ENCODE measurements around the gene SNX11. TPM values are rescaled to one million over a fixed set of nuclear protein-coding genes. Genes with fewer than 3 reads are reported as not detected.
"Not testable (repeated sequence)": the region's sequence is repeated elsewhere in the genome, so short reads cannot be mapped to it uniquely, and the experiment has no call there.

SNX11 gene
- total and polyA plus RNA-seq, 2 of the 8 experiments (the other 6 are each of a cell fraction or from before 2014, with no cell fraction given) = 21.1 to 21.4 TPM

- not testable (repeated sequence) for H2AK5ac ChIP-seq (ENCODE audit: low read depth, low read length); H3K79me2 ChIP-seq (ENCODE audit: control insufficient read depth in 1 of 2, insufficient read depth in 2 of 2, low read length in 2 of 2); H3K56ac ChIP-seq (replicated peaks; ENCODE audit: insufficient read length, low read depth, low read length); H3K9me3 ChIP-seq (ENCODE audit: insufficient read depth in 2 of 2, low read depth in 1 of 2, low read length in 1 of 2); FAIRE-seq; H4K91ac ChIP-seq (replicated peaks; ENCODE audit: insufficient read length, low read length); H3K4me1 ChIP-seq (replicated peaks in 1 of 4; ENCODE audit: control insufficient read depth in 3 of 4, insufficient read depth in 4 of 4, low read length in 3 of 4); H2AFZ ChIP-seq (ENCODE audit: low read length); H2BK15ac ChIP-seq (ENCODE audit: low read length); H3K23ac ChIP-seq (ENCODE audit: insufficient read length); H2BK5ac ChIP-seq (ENCODE audit: low read depth, low read length); H2BK120ac ChIP-seq (replicated peaks; ENCODE audit: low read depth, low read length); H2BK20ac ChIP-seq (ENCODE audit: low read length); DNase-seq (ENCODE audit: low read depth in 1 of 2, low spot score in 2 of 2); H3K23me2 ChIP-seq (ENCODE audit: low read depth, low read length); H3K4ac ChIP-seq (replicated peaks; ENCODE audit: insufficient read length, low read depth, low read length); H3K4me2 ChIP-seq (ENCODE audit: insufficient read depth in 1 of 2, low read depth in 2 of 2, low read length in 2 of 2); H4K5ac ChIP-seq (ENCODE audit: insufficient read length, low read depth, low read length); H4K8ac ChIP-seq (ENCODE audit: extremely low read depth, insufficient read depth, low read length); H3K79me1 ChIP-seq (ENCODE audit: low read depth, low read length); H3K18ac ChIP-seq (ENCODE audit: extremely low read depth, low read length); H3K9ac ChIP-seq (replicated peaks in 1 of 4; ENCODE audit: extremely low read depth in 1 of 4, low read depth in 3 of 4, low read length in 3 of 4); H3K4me3 ChIP-seq (ENCODE audit: extremely low read depth in 1 of 4, insufficient read depth in 2 of 4, low read depth in 3 of 4, low read length in 4 of 4); H3K14ac ChIP-seq (ENCODE audit: insufficient read length); H2BK12ac ChIP-seq (ENCODE audit: low read depth, low read length); H3K27ac ChIP-seq (ENCODE audit: low read depth, low read length); H3K27me3 ChIP-seq (replicated peaks in 1 of 4; ENCODE audit: control insufficient read depth in 3 of 4, extremely low read depth in 1 of 4, insufficient read depth in 3 of 4, low read length in 3 of 4)
- ChIA-PET CTCF (ENCODE audit: partially characterized antibody) (interaction anchor here (0.5 to 5.9 kb wide), 29 partner anchors 10 to 225 kb away, joined by 3 to 78 read pairs (median 6); partner anchors contain the start of genes COPZ2 and NFE2L1), POLR2A (ENCODE audit: partially characterized antibody) (interaction anchor here (1.0 to 41.8 kb wide), 11 partner anchors 10 to 97 kb away, joined by 3 to 1227 read pairs (median 5); partner anchors contain the start of genes CDK5RAP3, COPZ2, NFE2L1 and SNX11)
- H4K20me1 ChIP-seq (replicated peaks in 1 of 2; ENCODE audit: control insufficient read depth in 1 of 2, insufficient read depth in 2 of 2, low read length in 2 of 2) = peaks cover 9 to 22% of the 10 kb centered on the region in 2 experiments
- peaks cover 8 to 53% (median 26%) of the 10 kb centered on the region in 4 experiments for H3K36me3 ChIP-seq (ENCODE audit: control insufficient read depth in 2 of 4, insufficient read depth in 4 of 4, low read length in 3 of 4)
- WGBS, 2 experiments (ENCODE audit: extremely low coverage in 1 of 2, insufficient coverage in 1 of 2, insufficient read length in 1 of 2, insufficient replicate concordance in 2 of 2, low coverage in 1 of 2, low lambda C conversion rate in 2 of 2, missing lambda C conversion rate in 1 of 2) = 86% methylated on average over 2 of the region's 2 CpGs; no CpG with 5 or more reads in 1 of the 2 experiments
Observed at GRCh38 chr17:48067808-48068207, 39.8 kb upstream of the SNX11 start.
